IPS-15b (cell line): ENCODE data around the gene KCNAB3.
"Not testable (repeated sequence)": the region's sequence is repeated elsewhere in the genome, so short reads cannot be mapped to it uniquely, and the experiment has no call there.

ENCODE experiments used
- H3K27me3 ChIP-seq: one replicate; pipeline ENCODE4 v1.6.1; 2013; ENCODE audit warnings: low read length; ENCODE audit not compliant: control insufficient read depth, insufficient read depth
- H3K36me3 ChIP-seq: one replicate; pipeline ENCODE4 v1.6.1; 2013; ENCODE audit warnings: low read length; ENCODE audit not compliant: control insufficient read depth, insufficient read depth
- H3K4me1 ChIP-seq: one replicate; pipeline ENCODE4 v1.6.1; 2013; ENCODE audit warnings: mild to moderate bottlenecking, low read length; ENCODE audit not compliant: control insufficient read depth, insufficient read depth
- H3K4me3 ChIP-seq: one replicate; pipeline ENCODE4 v1.5.1; 2013; ENCODE audit warnings: low read depth, low read length
- H3K9ac ChIP-seq: one replicate; pipeline ENCODE4 v1.6.1; 2013; ENCODE audit warnings: low read depth, mild to moderate bottlenecking, low read length
- H3K9me3 ChIP-seq: one replicate; pipeline ENCODE4 v1.6.1; 2013; ENCODE audit warnings: mild to moderate bottlenecking, low read length; ENCODE audit not compliant: control insufficient read depth, insufficient read depth

KCNAB3 gene

GRCh38 chr17:7955414-7956227, 26.0 kb upstream of the KCNAB3 start:
- Histone ChIP-seq H3K27me3 (no peaks in the 10 kb centered on the region), H3K4me3 (no peak overlapping the region), H3K4me1 (no peaks in the 10 kb centered on the region), H3K36me3 (no peaks in the 10 kb centered on the region), H3K9ac (no peak overlapping the region), H3K9me3 (no peaks in the 10 kb centered on the region)

DNA sequence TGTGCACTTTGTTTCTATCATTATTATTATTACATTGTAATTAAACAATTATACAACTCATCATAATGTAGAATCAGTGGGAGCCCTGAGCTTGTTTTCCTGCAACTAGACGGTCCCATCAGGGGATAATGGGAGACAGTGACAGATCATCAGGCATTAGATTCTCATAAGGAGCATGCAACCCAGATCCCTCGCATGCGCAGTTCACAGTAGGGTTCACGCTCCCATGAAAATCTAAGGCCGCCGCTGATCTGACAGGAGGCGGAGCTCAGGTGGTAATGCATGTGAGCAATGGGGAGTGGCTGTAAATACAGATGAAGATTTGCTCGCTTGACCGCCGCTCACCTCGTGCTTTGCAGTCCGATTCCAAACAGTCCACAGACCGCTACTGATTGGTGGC, 23.6 kb upstream of the KCNAB3 start:
- not testable (repeated sequence) for H3K9me3 ChIP-seq, H3K4me3 ChIP-seq, H3K4me1 ChIP-seq, H3K36me3 ChIP-seq, H3K27me3 ChIP-seq, H3K9ac ChIP-seq

GRCh38 chr17:7951143-7951792, 21.6 kb upstream of the KCNAB3 start:
- H3K27me3 ChIP-seq: no peaks in the 10 kb centered on the region
- H3K9ac ChIP-seq: no peak overlapping the region

DNA sequence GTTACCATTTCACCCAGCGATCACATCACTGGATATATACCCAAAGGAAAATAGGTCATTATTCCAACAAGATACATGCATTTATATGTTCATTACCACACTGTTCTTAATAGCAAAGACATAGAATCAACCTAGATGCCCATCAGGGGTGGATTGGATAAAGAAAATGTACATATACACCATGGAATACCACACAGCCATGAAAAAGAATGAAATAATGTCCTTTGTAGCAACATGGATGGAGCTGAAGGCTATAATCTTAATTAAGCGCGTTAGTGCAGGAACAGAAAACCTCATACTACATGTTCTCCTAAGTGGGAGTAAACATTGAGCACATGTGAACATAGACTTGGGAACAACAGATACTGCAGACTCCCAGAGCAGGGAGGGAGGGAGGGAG, 20.9 kb upstream of the KCNAB3 start:
- H3K4me3 ChIP-seq: no peak overlapping the region
- H3K9me3 ChIP-seq: no peaks in the 10 kb centered on the region
- no peak overlapping the region for H3K9ac ChIP-seq
- no peaks in the 10 kb centered on the region for H3K27me3 ChIP-seq
- no peaks in the 10 kb centered on the region for H3K4me1 ChIP-seq
- peaks cover 10% of the 10 kb centered on the region for H3K36me3 ChIP-seq

More at GRCh38 chr17:7951143-7951792, 21.6 kb upstream of the KCNAB3 start:
- no peaks in the 10 kb centered on the region for H3K9me3 ChIP-seq
- H3K4me3 ChIP-seq: no peak overlapping the region
- H3K36me3 ChIP-seq: peaks cover 4% of the 10 kb centered on the region
- H3K4me1 ChIP-seq: no peaks in the 10 kb centered on the region

DNA sequence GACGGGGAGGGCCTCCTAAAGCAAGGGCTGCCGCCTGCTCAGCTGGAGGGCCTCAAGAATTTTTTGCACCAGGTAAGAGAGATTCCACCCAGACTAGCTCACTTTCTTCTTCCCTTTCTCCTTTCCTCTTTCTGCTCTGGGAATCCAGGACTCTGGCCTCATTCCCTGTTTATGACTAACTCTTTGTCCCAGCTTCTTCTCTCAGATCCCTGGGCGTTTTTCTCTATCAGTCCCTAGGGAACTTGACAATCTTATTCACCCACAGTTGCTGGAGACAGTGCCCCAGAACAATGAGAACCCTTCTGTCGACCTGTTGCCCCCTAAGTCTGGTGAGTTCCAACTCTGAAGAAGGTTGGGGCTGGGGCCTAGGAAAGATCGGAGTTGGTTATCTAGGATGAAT, 18.0 kb upstream of the KCNAB3 start:
- H3K9ac ChIP-seq: no peak overlapping the region
- no peaks in the 10 kb centered on the region for H3K27me3 ChIP-seq
- no peaks in the 10 kb centered on the region for H3K9me3 ChIP-seq
- H3K4me3 ChIP-seq: no peak overlapping the region
- H3K36me3 ChIP-seq: peaks cover 27% of the 10 kb centered on the region
- H3K4me1 ChIP-seq: no peaks in the 10 kb centered on the region

- Histone ChIP-seq H3K36me3 (peaks cover 27% of the 10 kb centered on the region), H3K4me3 (no peak overlapping the region), H3K27me3 (no peaks in the 10 kb centered on the region), H3K9ac (no peak overlapping the region), H3K4me1 (no peaks in the 10 kb centered on the region), H3K9me3 (no peaks in the 10 kb centered on the region)
These were observed 16.8 kb upstream of the KCNAB3 start for GRCh38 chr17:7946441-7946840.

DNA sequence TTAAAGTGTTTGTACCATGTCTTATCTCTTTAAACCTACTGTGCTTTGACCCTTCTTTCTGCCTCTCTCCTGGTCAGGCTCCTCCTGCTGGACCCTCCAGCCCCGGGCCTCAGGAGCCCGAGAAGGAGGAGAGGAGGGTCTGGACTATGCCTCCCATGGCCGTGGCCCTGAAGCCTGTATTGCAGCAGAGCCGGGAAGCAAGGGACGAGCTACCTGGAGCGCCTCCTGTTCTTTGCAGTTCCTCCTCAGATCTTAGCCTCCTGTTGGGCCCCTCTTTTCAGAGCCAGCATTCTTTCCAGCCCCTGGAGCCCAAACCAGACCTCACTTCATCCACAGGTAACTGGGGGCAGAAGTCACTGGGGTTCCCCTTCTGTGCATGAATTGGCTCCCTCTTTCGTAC, 16.0 kb upstream of the KCNAB3 start:
- H3K27me3 ChIP-seq: no peaks in the 10 kb centered on the region
- no peaks in the 10 kb centered on the region for H3K4me1 ChIP-seq
- no peak overlapping the region for H3K4me3 ChIP-seq
- no peaks in the 10 kb centered on the region for H3K9me3 ChIP-seq
- H3K9ac ChIP-seq: no peak overlapping the region
- peaks cover 27% of the 10 kb centered on the region for H3K36me3 ChIP-seq

GRCh38 chr17:7944326-7944725, 14.7 kb upstream of the KCNAB3 start:
- H3K9me3 ChIP-seq: no peaks in the 10 kb centered on the region
- H3K36me3 ChIP-seq: peaks cover 35% of the 10 kb centered on the region
- H3K27me3 ChIP-seq: no peaks in the 10 kb centered on the region
- H3K4me3 ChIP-seq: no peak overlapping the region
- no peaks in the 10 kb centered on the region for H3K4me1 ChIP-seq
- no peak overlapping the region for H3K9ac ChIP-seq

DNA sequence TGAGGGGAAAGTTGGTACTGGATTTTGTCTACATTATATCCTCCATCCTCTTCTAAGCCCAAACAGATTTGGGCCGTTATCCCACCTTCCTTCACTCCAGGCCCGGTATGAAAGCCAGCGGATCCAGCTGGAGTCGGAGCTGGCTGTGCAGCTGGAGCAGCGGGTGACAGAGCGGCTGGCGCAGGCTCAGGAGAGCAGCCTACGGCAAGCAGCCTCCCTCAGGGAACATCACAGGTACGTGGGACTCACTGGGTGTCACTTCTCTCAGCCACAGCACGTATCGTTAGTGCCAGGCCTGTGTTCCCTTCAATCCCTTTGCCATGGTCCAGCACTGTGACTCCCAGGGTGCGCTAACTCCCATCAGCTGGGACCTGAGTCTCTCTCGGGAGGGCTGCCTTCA, 13.6 kb upstream of the KCNAB3 start:
- H3K4me1 ChIP-seq: no peaks in the 10 kb centered on the region
- H3K36me3 ChIP-seq: peaks cover 32% of the 10 kb centered on the region
- H3K9me3 ChIP-seq: no peaks in the 10 kb centered on the region
- no peak overlapping the region for H3K4me3 ChIP-seq
- no peaks in the 10 kb centered on the region for H3K27me3 ChIP-seq
- no peak overlapping the region for H3K9ac ChIP-seq

DNA sequence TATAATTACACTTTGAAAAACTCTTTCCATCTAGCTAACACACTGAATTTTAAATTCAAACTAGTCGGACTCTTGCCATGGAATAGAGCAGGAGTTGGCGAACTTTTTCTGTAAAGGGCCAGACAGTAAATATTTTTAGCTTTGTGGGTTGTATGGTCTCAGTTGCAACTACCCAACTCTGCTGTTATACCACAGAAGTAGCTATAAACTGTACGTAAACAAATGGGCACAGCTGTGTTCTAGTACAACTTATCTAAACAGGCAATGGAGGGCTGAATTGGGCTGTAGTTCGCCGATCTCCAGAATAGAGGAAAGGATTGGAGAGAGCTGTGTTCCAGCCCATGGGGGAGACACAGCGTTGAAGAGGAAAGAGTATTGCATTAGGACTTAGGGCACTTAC, 11.1 kb upstream of the KCNAB3 start:
- peaks cover 31% of the 10 kb centered on the region for H3K36me3 ChIP-seq

DNA sequence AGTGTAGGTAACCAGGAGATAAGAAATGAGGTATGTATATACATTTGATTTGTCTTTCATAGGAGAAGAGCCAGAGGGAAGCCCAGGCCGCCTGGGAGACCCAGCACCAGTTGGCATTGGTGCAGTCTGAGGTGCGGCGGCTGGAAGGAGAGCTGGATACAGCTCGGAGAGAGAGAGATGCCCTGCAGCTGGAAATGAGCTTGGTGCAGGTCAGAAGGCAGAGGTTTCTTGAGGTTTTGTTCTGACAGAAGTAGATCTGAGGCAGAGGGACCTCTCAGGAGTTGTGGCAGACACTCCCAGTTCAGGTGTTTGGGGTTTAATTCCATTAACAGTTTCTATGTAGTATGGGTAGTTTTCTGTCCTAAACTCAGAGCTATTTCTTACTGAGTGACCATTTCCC, 10.4 kb upstream of the KCNAB3 start:
- no peaks in the 10 kb centered on the region for H3K27me3 ChIP-seq
- H3K9me3 ChIP-seq: no peaks in the 10 kb centered on the region
- no peak overlapping the region for H3K4me3 ChIP-seq
- no peaks in the 10 kb centered on the region for H3K4me1 ChIP-seq
- no peak overlapping the region for H3K9ac ChIP-seq
- H3K36me3 ChIP-seq: peaks cover 30% of the 10 kb centered on the region

More for the DNA sequence above, 11.1 kb upstream of the KCNAB3 start:
- no peaks in the 10 kb centered on the region for H3K9me3 ChIP-seq
- no peaks in the 10 kb centered on the region for H3K4me1 ChIP-seq
- H3K4me3 ChIP-seq: no peak overlapping the region
- no peak overlapping the region for H3K9ac ChIP-seq
- no peaks in the 10 kb centered on the region for H3K27me3 ChIP-seq

- Histone ChIP-seq H3K9me3 (no peaks in the 10 kb centered on the region), H3K27me3 (peaks cover 13% of the 10 kb centered on the region), H3K9ac (no peak overlapping the region), H3K4me3 (no peak overlapping the region), H3K4me1 (no peaks in the 10 kb centered on the region), H3K36me3 (peaks cover 12% of the 10 kb centered on the region)
These were observed 6.2 kb upstream of the KCNAB3 start for GRCh38 chr17:7935859-7936258.
